HCT116 (cell line): ENCODE results near the gene OR2AT4. TPM values are rescaled to one million over a fixed set of nuclear protein-coding genes. Genes with fewer than 3 reads are reported as not detected.

Source experiments
- ATAC-seq: fragments of 200-7000 bp; cut with Tn5 transposase; 2 replicates; pipeline ENCODE4 v1.9.1; 2020; ENCODE audit warnings: mild to moderate bottlenecking, moderate library complexity
- BruUV-seq: library from RNA; stranded (reverse); fragments of 400-500 nt; replicated peaks from 2 replicates; lab custom pipeline; 2021; lab: Mats Ljungman, UMichigan
- CTCF ChIA-PET: fragments of 300-600 bp; sonication (Branson Sonifier 250); formaldehyde crosslinking; loops from one replicate; lab custom pipeline; 2021; ENCODE audit warnings: antibody characterized with exemption; lab: Charles Lee
- POLR2A ChIA-PET: fragments of 300-600, 350-600 bp; sonication (Branson Sonifier 250); formaldehyde crosslinking; loops from one replicate; lab custom pipeline; 2021; ENCODE audit warnings: antibody characterized with exemption; lab: Charles Lee
- RAD21 ChIA-PET, 2 experiments: fragments of 300-600 bp; sonication (Branson Sonifier 250); formaldehyde crosslinking; loops; one replicate each; lab custom pipeline; 2023; ENCODE audit warnings: low total read pairs in 2 of 2; ENCODE audit not compliant: uncharacterized antibody in 2 of 2, unreplicated experiment in 2 of 2, low non-redundant PET in 1 of 2; lab: Charles Lee
- DNase-seq: peaks from one replicate; pipeline ENCODE4 v3.0.0-alpha.2; 2010; ENCODE audit warnings: low read depth, low spot score
- H2AFZ ChIP-seq: fragments of 200-600 bp; shearing (Covaris generic), sonication (generic); 2 replicates; pipeline ENCODE4 v1.6.1; 2017; ENCODE audit warnings: low read depth, mixed run types, mixed read lengths, antibody characterized with exemption, low read length; ENCODE audit not compliant: poor library complexity, severe bottlenecking
- H3K27ac ChIP-seq: 2 replicates; pipeline ENCODE4 v1.5.1; 2012; ENCODE audit warnings: low read depth, low read length
- H3K27me3 ChIP-seq: fragments of 200-600 bp; sonication (generic); 2 replicates; pipeline ENCODE4 v1.6.1; 2016; ENCODE audit warnings: mixed run types, low read length, mixed read lengths; ENCODE audit not compliant: insufficient read depth
- H3K36me3 ChIP-seq, 2 experiments: fragments of 200-500 bp in 1 of 2; fragments of 200-600 bp in 1 of 2; sonication (Bioruptor generic) in 1 of 2; sonication (generic) in 1 of 2; 2 replicates each; pipeline versions ENCODE4 v1.5.1 to v1.6.1; 2014 to 2016; ENCODE audit warnings: low read length in 2 of 2, inconsistent platforms in 1 of 2, mixed read lengths in 1 of 2, mixed run types in 1 of 2; ENCODE audit not compliant: insufficient read depth in 2 of 2, control insufficient read depth in 1 of 2
- H3K4me1 ChIP-seq, 2 experiments: fragments of 200-600 bp in 1 of 2; sonication (generic) in 1 of 2; 2 replicates each; pipeline versions ENCODE4 v1.5.1 to v1.6.1; 2012 to 2017; ENCODE audit warnings: low read length in 2 of 2, inconsistent platforms in 1 of 2, mild to moderate bottlenecking in 1 of 2, mixed read lengths in 1 of 2, mixed run types in 1 of 2, moderate library complexity in 1 of 2; ENCODE audit not compliant: insufficient read depth in 2 of 2, control insufficient read depth in 1 of 2
- H3K4me2 ChIP-seq: fragments of 200-600 bp; sonication (generic); 2 replicates; pipeline ENCODE4 v1.6.1; 2017; ENCODE audit warnings: mixed run types, low read length, mixed read lengths
- H3K4me3 ChIP-seq, 2 experiments: fragments of 200-600 bp in 1 of 2; sonication (generic) in 1 of 2; replicated peaks in 1 of 2; 2 replicates each; pipeline ENCODE4 v1.5.1; 2011 to 2016; ENCODE audit warnings: low read length in 2 of 2, control low read depth in 1 of 2, low read depth in 1 of 2, mild to moderate bottlenecking in 1 of 2, mixed read lengths in 1 of 2, mixed run types in 1 of 2
- H3K79me2 ChIP-seq: fragments of 200-600 bp; sonication (generic); 2 replicates; pipeline ENCODE4 v1.6.1; 2017; ENCODE audit warnings: mild to moderate bottlenecking, mixed run types, low read length, moderate library complexity, mixed read lengths; ENCODE audit not compliant: insufficient read depth
- H3K9ac ChIP-seq: fragments of 200-600 bp; sonication (generic); 2 replicates; pipeline ENCODE4 v1.6.1; 2016; ENCODE audit warnings: low read length, mixed read lengths
- H3K9me2 ChIP-seq: fragments of 200-600 bp; sonication (generic), shearing (Covaris generic); 2 replicates; pipeline ENCODE4 v1.6.1; 2017; ENCODE audit warnings: mixed run types, mild to moderate bottlenecking, moderate library complexity; ENCODE audit not compliant: insufficient read depth
- H3K9me3 ChIP-seq, 2 experiments: fragments of 200-500 bp in 1 of 2; fragments of 200-600 bp in 1 of 2; sonication (Bioruptor generic) in 1 of 2; sonication (generic) in 1 of 2; 2 replicates each; pipeline ENCODE4 v1.6.1; 2014 to 2017; ENCODE audit warnings: low read length in 2 of 2, mixed read lengths in 2 of 2, inconsistent platforms in 1 of 2, low read depth in 1 of 2, mild to moderate bottlenecking in 1 of 2, mixed run types in 1 of 2, moderate library complexity in 1 of 2; ENCODE audit not compliant: control insufficient read depth in 1 of 2, insufficient read depth in 1 of 2
- H4K20me1 ChIP-seq: fragments of 200-600 bp; sonication (generic), shearing (Covaris generic); 2 replicates; pipeline ENCODE4 v1.6.1; 2017; ENCODE audit warnings: mixed run types, mild to moderate bottlenecking, moderate library complexity; ENCODE audit not compliant: insufficient read depth
- ELF1 ChIP-seq: IDR thresholded peaks from 2 replicates; pipeline ENCODE4 v1.6.1; 2012; ENCODE audit warnings: low read depth, borderline replicate concordance
- EZH2 ChIP-seq: fragments of 200-600 bp; sonication (generic); IDR thresholded peaks from 2 replicates; pipeline ENCODE4 v1.6.1; 2017; ENCODE audit warnings: antibody characterized with exemption, mixed run types
- EZH2phosphoT487 ChIP-seq: fragments of 200-600 bp; IDR thresholded peaks from 2 replicates; pipeline ENCODE4 v1.6.1; 2018; ENCODE audit warnings: antibody characterized with exemption, borderline replicate concordance
- FOSL1 ChIP-seq: IDR thresholded peaks from 2 replicates; pipeline ENCODE4 v1.6.1; 2012; ENCODE audit warnings: low read depth
- RAD21 ChIP-seq: IDR thresholded peaks from 2 replicates; pipeline ENCODE4 v1.6.1; 2012; ENCODE audit warnings: low read depth, mild to moderate bottlenecking
- TCF7L2 ChIP-seq: IDR thresholded peaks from 2 replicates; pipeline ENCODE4 v1.7.0; 2011; ENCODE audit warnings: borderline replicate concordance, inconsistent platforms; ENCODE audit not compliant: insufficient read depth, insufficient read length; ENCODE audit errors: extremely low read depth
- ZNF274 ChIP-seq: fragments of 200-500 bp; sonication (Bioruptor generic); IDR thresholded peaks from 2 replicates; pipeline ENCODE4 v1.6.1; 2014; ENCODE audit warnings: mild to moderate bottlenecking, low read depth, low read length, inconsistent platforms
- intact Hi-C: fragments of 100-400 bp; cut with micrococcal nuclease; formaldehyde crosslinking; loops from 2 replicates; pipeline ENCODE4 v1.10.0; 2022
- total RNA-seq: library from RNA; stranded (reverse); gene quantifications from one replicate; pipeline ENCODE4 v1.2.1, GENCODE V29; 2021; ENCODE audit not compliant: unreplicated experiment
- TF ChIP-seq, protein P1 (sequence below): IDR thresholded peaks from 2 replicates; pipeline ENCODE4 v1.6.1; 2012; ENCODE audit warnings: low read depth
- TF ChIP-seq, protein P2 (sequence below): IDR thresholded peaks from 2 replicates; pipeline ENCODE4 v1.6.1; 2011; ENCODE audit warnings: mild to moderate bottlenecking, low read length, moderate library complexity; ENCODE audit not compliant: insufficient replicate concordance; ENCODE audit errors: extremely low read depth

The OR2AT4 gene
- total RNA-seq, 1 experiment from 2014 or later: not detected

DNA sequence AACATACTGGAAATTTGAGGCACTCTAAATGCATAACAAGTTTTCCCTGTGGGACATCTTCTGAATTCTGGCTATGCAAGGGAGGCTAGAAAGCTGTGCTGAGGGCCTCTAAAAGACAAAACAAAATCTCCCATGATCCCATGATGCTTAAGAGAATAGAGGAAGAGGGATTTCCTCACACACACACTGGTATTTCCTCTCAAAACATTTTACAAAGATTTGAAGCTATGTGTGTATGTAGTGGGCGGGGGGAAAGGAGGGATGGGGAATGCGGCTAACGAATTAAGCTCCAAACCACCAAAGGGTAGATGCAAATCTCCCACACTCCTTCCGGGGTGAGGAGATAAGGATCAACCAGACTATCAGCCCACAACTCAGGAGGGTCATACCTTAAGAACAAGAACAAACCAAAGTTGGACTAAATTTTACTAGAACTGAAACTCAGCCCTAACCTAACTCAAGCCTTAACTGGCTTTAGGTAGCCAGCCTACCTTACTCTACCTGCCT is 6.0 kb downstream of the OR2AT4 start:
- Histone ChIP-seq H3K36me3 (no peaks in the 10 kb centered on the region), H3K27ac (no peak overlapping the region), H4K20me1 (no peaks in the 10 kb centered on the region), H3K9me2 (no peaks in the 10 kb centered on the region), H3K9ac (no peak overlapping the region), H3K4me3 (no peak overlapping the region), H3K9me3 (peaks cover 0 to 5% of the 10 kb centered on the region in 2 experiments; a peak in 1 of 4 replicates), H3K4me1 (no peaks in the 10 kb centered on the region), H3K79me2 (no peaks in the 10 kb centered on the region), H3K4me2 (no peak overlapping the region), H3K27me3 (no peaks in the 10 kb centered on the region), H2AFZ (no peak overlapping the region)
- intact Hi-C loops: no loop called here
- ChIA-PET RAD21 (no interaction called here), CTCF (no interaction called here), POLR2A (no interaction called here)
- no TSS peak for BruUV-seq
- DNase-seq: no peak
- TF ChIP-seq, protein P1, sequence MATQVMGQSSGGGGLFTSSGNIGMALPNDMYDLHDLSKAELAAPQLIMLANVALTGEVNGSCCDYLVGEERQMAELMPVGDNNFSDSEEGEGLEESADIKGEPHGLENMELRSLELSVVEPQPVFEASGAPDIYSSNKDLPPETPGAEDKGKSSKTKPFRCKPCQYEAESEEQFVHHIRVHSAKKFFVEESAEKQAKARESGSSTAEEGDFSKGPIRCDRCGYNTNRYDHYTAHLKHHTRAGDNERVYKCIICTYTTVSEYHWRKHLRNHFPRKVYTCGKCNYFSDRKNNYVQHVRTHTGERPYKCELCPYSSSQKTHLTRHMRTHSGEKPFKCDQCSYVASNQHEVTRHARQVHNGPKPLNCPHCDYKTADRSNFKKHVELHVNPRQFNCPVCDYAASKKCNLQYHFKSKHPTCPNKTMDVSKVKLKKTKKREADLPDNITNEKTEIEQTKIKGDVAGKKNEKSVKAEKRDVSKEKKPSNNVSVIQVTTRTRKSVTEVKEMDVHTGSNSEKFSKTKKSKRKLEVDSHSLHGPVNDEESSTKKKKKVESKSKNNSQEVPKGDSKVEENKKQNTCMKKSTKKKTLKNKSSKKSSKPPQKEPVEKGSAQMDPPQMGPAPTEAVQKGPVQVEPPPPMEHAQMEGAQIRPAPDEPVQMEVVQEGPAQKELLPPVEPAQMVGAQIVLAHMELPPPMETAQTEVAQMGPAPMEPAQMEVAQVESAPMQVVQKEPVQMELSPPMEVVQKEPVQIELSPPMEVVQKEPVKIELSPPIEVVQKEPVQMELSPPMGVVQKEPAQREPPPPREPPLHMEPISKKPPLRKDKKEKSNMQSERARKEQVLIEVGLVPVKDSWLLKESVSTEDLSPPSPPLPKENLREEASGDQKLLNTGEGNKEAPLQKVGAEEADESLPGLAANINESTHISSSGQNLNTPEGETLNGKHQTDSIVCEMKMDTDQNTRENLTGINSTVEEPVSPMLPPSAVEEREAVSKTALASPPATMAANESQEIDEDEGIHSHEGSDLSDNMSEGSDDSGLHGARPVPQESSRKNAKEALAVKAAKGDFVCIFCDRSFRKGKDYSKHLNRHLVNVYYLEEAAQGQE: no peak
- no peak for TF ChIP-seq RAD21
- no peak for TF ChIP-seq ZNF274
- no peak for TF ChIP-seq FOSL1
- no peak for TF ChIP-seq EZH2phosphoT487
- TF ChIP-seq ELF1: no peak
- TF ChIP-seq EZH2: no peak
- TF ChIP-seq, protein P2, sequence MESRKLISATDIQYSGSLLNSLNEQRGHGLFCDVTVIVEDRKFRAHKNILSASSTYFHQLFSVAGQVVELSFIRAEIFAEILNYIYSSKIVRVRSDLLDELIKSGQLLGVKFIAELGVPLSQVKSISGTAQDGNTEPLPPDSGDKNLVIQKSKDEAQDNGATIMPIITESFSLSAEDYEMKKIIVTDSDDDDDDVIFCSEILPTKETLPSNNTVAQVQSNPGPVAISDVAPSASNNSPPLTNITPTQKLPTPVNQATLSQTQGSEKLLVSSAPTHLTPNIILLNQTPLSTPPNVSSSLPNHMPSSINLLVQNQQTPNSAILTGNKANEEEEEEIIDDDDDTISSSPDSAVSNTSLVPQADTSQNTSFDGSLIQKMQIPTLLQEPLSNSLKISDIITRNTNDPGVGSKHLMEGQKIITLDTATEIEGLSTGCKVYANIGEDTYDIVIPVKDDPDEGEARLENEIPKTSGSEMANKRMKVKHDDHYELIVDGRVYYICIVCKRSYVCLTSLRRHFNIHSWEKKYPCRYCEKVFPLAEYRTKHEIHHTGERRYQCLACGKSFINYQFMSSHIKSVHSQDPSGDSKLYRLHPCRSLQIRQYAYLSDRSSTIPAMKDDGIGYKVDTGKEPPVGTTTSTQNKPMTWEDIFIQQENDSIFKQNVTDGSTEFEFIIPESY: no peak
- TF ChIP-seq TCF7L2: no peak
- ATAC-seq: no peak
